NCI-H2081 treated with DMSO at 0.1 percent for 48 hours (cell line): Measurements from ENCODE around the gene ADGRL4.
"Not testable (repeated sequence)": the region's sequence is repeated elsewhere in the genome, so short reads cannot be mapped to it uniquely, and the experiment has no call there.

Experiments
- DNase-seq: peaks from one replicate; lab custom pipeline; 2025; lab: John Stamatoyannopoulos, UW

The ADGRL4 gene

DNA sequence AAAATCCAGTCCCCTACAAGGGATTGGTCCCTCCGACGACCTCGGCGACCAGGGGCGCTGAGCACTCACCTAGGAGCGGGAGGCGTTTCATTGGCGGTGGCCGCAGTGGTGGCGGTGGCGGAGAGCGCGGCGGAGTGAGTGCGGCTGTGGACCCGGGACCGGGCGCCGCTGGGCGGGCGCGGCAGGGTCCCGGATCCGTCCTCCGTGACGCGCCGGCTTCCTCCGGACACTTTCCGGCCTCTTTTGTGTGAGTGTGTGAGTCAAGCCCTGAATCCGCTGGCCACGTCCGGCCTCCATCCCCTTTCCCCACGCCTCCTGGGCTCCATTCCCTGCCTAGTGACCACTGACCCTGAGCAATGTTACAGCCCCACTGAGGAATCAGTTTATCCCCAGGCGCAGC is at the start of gene ADGRL4:
ADGRL4 (minus strand) TSS at position 167 of the 400 bp plus-strand sequence; CDS start at position 91, 76 bp downstream.
- DNase-seq, result no peak

DNA sequence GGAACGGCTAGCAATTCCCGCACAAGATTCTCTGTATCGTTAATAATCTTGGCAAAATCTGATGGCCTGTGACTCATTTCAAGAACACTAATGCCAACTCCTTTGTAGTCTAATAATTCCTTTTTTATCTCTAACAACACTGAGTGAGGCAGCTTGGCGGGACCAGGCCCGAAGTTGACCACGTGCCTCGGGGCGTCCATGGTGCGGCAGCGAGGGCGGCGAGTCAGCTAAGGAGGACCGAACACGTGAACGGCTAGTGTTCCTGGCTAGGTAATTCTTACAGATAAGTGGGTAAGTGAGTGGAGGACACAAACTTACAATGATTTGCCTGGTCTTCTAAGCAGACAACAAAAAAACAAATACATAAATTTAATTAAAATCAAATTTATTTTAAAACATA is 49.3 kb upstream of the ADGRL4 start:
- DNase-seq, result no peak

DNA sequence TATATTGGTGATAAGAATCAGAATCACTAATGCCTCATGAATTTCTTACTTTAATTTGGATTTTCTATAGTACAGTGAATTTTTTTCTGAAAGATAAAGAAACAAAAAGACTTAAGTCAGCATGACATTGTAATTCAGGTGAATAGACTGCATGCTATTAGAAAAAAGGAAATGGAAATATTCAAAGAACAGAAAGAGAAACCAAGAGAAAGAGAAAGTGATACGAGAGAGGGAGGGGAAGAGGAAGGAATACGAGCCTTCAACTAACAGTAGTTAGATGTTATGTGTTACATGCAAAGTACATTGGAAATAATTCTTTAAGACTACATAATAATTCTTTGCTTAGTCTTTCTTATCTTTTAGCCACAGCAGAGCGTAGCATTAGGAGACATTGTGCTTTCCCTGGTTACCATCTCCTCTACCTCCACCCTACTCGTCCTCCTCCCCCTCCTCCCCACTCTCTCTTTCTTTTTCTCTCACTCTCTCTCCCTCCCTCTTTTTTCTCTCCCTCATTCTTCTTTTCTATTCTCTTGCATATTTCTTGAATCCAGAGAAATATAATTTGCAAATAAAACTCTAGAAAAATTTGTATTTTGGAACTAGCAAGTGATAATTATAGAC is 46.4 kb upstream of the ADGRL4 start:
- DNase-seq, result no peak

DNA sequence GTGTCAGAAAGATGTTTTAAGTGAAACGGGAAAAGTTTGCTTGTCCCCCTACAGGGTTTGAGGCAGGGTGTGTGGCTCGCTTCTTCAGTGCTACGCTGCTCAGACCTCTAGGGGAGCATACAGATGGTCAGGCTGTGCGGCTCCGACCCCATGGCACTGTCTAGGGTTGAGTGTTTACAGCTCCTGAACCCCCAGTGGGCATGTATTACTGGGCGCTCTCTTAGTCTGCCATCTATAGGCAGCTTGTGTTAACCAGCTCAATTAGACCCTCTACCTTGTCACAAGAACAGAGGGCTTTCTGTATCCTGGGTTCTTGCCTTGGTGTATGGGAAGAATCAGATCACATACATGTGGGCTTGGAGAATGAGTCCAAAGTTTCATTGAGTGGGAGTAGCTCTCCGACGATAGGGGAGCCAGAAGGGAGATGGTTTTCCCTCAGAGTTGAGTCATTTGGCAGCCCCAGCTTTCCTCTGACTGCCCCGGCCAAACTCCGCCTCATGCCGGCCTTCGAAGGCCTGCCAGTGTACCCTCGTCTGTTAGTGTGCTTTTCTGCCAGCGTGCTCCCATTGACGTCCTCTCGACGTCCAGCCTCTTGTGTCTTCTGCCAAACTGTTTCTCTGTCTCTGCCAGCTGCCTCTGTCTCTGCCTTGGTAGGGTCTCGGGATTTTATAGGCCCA is 38.6 kb upstream of the ADGRL4 start:
- DNase-seq, result no peak

DNA sequence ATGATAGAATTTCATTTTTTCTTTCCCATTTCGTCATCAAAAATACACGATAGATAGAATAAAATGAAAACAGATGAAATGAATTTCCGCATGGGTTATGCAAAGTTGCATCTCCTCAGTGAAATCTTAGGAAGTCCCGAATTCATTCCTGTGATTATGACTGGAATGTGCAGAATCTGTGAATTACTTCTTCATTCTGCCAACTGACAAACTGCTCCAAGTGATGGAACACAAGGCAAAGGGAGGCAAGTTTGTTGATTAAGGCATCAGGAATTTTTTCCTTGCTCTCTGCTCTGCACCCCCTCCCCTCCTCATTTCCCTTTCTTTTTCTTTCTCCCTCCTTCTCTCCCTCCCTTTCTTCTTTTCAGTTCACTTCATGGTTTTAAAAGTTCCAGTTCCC is 37.0 kb upstream of the ADGRL4 start:
- DNase-seq, result no peak

- no peak for DNase-seq
Observed at GRCh38 chr1:79042539-79042938, 36.0 kb upstream of the ADGRL4 start.

GRCh38 chr1:79042117-79042516 is 35.6 kb upstream of the ADGRL4 start:
- DNase-seq, result no peak

DNA sequence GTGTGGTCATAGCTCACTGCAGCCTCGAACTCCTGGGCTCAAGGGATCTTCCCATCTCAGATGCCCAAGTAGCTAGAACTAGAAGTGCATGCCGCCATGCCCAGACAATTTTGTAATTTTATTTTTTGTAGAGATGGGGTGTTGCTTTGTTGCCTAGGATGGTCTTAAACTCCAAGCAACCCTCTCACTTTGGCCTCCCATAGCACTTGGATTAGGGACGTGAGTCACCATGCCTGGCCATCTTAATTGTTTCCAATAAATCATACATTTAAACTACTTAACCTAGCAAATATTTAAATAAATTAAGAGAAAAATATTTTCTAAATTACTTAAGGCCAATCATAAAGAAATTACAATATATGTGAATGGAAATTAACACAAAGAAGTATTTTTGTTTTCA is 35.1 kb upstream of the ADGRL4 start:
- no peak for DNase-seq

- DNase-seq, result no peak
Observed at GRCh38 chr1:79040424-79041082, 34.0 kb upstream of the ADGRL4 start.

DNA sequence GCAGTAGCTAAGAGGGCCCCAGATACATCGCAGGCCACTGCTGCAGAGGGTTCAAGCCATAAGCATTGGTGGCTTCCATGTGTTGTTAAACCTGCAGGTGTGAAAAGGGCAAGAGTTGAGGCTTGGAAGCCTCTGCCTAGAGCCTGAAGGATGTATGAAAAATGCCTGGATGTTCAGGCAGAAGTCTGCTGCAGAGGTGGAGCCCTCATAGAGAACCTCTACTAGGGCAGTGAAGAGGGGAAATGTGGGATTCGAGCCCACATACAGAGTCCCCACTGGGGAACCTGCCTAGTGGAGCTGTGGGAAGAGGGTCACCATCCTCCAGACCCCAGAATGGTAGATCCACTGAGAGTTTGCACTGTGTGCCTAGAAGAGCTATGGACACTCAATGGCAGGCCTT is 30.6 kb upstream of the ADGRL4 start:
- DNase-seq, result no peak

DNA sequence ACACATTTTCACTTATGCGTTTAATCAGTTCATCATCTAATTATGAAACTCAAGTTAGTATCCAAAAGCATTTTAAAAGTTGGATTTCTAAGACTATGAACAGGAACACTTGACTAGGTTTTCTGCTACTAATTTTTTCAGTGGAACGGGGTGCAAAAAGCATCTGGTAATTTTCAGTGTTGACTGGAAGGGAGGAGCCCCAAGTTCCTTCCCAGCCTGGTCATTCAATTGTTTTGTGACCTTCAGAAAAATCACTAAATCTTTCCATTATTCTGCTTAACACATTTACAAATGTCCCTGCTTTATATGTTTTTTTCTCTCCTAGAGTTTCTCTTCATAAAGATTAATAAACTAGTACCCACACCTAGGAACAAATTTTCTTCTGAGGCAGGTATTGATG is 6.0 kb upstream of the ADGRL4 start:
- DNase-seq, result no peak

DNA sequence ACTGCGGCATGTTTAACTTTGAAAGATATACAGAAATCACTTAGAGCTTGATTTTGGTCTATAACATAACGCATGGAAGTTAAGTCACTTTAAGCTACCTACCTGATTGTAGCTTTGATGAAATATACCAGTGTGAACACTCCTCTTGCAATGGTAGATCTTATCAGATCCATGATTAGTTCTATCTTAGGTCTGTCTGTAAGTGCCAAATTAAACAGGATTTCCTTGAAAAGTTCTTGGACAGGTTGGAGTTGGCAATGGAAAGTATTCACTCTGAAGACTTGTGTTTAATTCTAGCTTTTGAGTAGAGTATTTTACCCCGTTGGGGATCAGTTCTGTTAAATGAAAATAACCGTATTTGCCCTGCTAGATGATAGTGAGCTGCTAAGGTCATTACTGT is 4.1 kb upstream of the ADGRL4 start:
- DNase-seq, result no peak

DNA sequence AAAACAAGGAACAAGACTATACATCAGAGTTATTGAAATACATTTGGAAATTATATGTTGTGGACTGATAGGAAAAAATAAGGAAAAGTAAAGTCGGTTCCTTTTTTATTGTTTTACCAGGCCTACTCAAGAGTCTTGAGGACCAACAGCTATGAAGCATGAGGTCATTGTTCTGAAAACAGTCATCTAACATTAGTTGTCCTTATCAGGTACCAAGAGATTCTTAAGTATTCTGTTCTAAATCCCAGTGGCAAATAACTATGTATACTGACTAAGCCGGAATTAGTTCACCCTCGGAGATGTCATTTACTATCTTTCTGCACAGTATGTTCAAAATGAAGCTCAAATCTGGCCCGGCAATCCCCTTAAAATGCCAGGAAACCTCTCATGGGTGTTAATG is 585 bp downstream of the ADGRL4 start:
- no peak for DNase-seq

GRCh38 chr1:79004916-79005315 is 1.6 kb downstream of the ADGRL4 start:
- no peak for DNase-seq

GRCh38 chr1:78996791-78997190 is 9.7 kb downstream of the ADGRL4 start:
- no peak for DNase-seq

- no peak for DNase-seq
Observed at GRCh38 chr1:78987042-78987441, 19.5 kb downstream of the ADGRL4 start.

- DNase-seq, result no peak
Observed at GRCh38 chr1:78980511-78980910, 26.0 kb downstream of the ADGRL4 start.

GRCh38 chr1:78972723-78973122 is 33.8 kb downstream of the ADGRL4 start:
- no peak for DNase-seq

DNA sequence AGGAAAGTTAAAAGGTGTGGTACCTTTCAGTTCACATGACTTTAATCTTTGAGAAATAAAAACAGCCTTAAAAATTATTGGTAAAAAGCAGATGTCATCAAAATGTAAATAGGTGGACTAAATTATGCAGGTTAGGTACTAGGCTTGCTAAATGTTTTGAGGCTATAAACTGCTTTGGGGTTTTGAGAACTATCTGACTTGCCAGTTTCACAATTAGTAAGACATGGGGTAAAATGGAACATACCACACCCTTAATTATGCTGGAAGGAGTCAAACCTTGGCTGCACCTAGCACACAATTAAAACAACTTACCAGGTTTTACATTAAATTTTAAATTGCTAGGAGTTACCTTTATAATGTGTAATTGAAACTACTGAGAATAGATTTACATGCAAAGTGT is 39.4 kb downstream of the ADGRL4 start:
- not testable (repeated sequence) for DNase-seq

- DNase-seq, result no peak
Observed at GRCh38 chr1:78958711-78959110, 47.8 kb downstream of the ADGRL4 start.

GRCh38 chr1:78950826-78951225 is 55.7 kb downstream of the ADGRL4 start:
- no peak for DNase-seq

DNA sequence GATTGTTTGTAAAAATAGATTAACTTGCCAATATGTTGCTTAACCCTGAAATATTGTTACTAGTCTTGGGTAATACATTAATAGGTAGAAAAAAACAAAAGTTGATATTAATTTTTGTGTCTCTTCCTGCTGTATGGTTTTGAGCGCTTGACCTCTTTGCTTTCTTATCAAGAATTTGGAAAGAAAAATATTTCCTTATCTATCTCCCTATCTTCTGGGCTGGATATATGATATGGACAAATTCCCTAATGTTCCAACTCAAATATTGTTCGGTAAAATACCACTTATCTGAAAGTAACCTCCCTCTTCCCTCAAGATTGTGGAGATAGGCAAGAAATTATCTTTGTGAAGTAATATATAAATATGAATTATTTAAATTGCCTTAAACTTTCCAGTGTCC is 57.3 kb downstream of the ADGRL4 start:
- DNase-seq, result no peak

DNA sequence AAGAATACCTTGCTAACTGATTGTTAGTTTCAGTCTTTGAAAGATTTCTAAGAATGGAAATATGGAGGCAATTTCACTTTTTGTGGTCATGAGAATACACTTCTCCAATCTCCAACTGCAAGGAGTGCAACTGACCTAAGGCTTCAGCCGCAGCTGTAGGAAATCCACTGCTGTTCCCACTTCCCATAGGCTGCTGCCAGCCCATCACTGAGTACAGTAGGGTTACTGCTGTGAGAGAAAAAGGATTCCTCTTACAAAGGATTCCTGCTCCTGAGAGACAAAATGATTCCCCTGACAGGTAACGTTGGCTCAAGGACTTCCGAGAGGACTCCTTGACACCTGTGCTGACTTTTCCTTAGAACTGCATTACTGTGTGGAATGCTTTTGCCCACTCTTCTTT is 87.4 kb downstream of the ADGRL4 start:
- no peak for DNase-seq

DNA sequence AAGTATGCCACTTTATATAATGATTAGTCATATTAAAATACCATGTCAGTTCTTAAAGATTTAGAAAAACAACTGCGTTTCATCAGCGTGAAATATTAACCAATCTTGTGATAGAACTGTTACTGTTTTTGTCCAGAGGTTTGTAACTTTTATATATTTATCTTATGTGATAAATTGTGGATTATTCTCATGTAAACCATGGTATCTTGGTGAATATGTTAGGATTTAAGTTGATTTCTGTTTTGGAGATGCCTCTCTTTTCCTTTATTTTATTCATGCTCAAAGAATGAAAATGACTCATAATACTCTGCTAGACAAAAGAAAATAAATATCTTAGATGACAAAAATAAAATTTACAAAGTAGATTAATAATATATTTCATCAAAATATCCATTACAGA is 88.4 kb downstream of the ADGRL4 start:
- no peak for DNase-seq
